Peyer's patch (tissue), 4 donors: ENCODE data around the gene GPR137B. TPM values are rescaled to one million over a fixed set of nuclear protein-coding genes. Genes with fewer than 3 reads are reported as not detected.

ENCODE experiments used
- DNase-seq, 3 donors: peaks; one replicate each; pipeline ENCODE4 v3.0.0-alpha.2; 2017 to 2019
- H3K27ac ChIP-seq, 4 donors: fragments of 200-600 bp; sonication (generic); one replicate each; pipeline ENCODE4 v1.5.1; 2016 to 2019
- H3K27me3 ChIP-seq, 2 donors: fragments of 200-600 bp; sonication (generic); one replicate each; pipeline ENCODE4 v1.5.1; 2019
- H3K36me3 ChIP-seq, 3 donors: fragments of 200-600 bp; sonication (generic); one replicate each; pipeline ENCODE4 v1.5.1; 2016 to 2019
- H3K4me1 ChIP-seq, 4 donors: fragments of 200-600 bp; sonication (generic); one replicate each; pipeline ENCODE4 v1.5.1; 2016 to 2019
- H3K4me3 ChIP-seq, 4 donors: fragments of 200-600 bp; sonication (generic); 1 replicate in 3 of 4; 2 replicates in 1 of 4; pipeline ENCODE4 v1.5.1; 2016 to 2019; ENCODE audit warnings: mild to moderate bottlenecking in 1 of 4
- H3K9me3 ChIP-seq, 4 donors: fragments of 200-600 bp; sonication (generic); one replicate each; pipeline ENCODE4 v1.5.1; 2016 to 2019; ENCODE audit warnings: mild to moderate bottlenecking in 1 of 4
- POLR2A ChIP-seq, 2 donors: fragments of 450-650 bp; IDR thresholded peaks; one replicate each; pipeline ENCODE4 v1.5.1; 2017; ENCODE audit warnings: antibody characterized with exemption in 2 of 2, mild to moderate bottlenecking in 2 of 2, moderate library complexity in 2 of 2
- total RNA-seq, 4 donors: library from RNA; depleted of rRNA; stranded (reverse); fragments of >200 nt; gene quantifications; one replicate each; pipeline ENCODE4 v1.1.0, GENCODE V29; 2016
- TF ChIP-seq, protein P1 (sequence below), 6 experiments: fragments of 450-650 bp in 4 of 6; fragments of 200-600 bp in 2 of 6; sonication (generic) in 1 of 6; IDR thresholded peaks; one replicate each; pipeline ENCODE4 v1.5.1; 2017 to 2019; ENCODE audit warnings: antibody characterized with exemption in 6 of 6, mild to moderate bottlenecking in 3 of 6, moderate library complexity in 1 of 6

Gene GPR137B
- total RNA-seq, 4 donors from 2014 or later: 13.4 to 37.1 (median 23.0) TPM

DNA sequence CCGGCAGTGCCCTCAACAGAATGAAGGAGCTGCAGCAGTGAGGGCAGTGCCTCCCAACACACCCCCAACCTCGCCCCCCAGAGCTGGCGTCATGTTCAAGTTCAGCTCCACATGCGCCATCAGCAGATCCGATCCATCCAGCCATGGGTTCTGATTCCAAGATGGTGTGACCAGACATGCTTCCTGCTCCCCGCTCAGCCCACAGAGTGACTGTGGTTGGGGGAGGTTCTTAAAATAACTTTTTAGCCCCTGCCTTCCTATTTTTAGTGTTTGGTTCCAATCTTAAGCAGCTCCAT, 30.1 kb upstream of the GPR137B start:
- H3K4me3 ChIP-seq: no peak overlapping the region
- no peak overlapping the region for H3K27ac ChIP-seq
- H3K36me3 ChIP-seq: no peaks in the 10 kb centered on the region
- TF ChIP-seq POLR2A (IDR thresholded peaks at IDR 0.05): no peak
- TF ChIP-seq, protein P1, sequence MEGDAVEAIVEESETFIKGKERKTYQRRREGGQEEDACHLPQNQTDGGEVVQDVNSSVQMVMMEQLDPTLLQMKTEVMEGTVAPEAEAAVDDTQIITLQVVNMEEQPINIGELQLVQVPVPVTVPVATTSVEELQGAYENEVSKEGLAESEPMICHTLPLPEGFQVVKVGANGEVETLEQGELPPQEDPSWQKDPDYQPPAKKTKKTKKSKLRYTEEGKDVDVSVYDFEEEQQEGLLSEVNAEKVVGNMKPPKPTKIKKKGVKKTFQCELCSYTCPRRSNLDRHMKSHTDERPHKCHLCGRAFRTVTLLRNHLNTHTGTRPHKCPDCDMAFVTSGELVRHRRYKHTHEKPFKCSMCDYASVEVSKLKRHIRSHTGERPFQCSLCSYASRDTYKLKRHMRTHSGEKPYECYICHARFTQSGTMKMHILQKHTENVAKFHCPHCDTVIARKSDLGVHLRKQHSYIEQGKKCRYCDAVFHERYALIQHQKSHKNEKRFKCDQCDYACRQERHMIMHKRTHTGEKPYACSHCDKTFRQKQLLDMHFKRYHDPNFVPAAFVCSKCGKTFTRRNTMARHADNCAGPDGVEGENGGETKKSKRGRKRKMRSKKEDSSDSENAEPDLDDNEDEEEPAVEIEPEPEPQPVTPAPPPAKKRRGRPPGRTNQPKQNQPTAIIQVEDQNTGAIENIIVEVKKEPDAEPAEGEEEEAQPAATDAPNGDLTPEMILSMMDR (IDR thresholded peaks at IDR 0.05): no peak
- DNase-seq: no peak
- H3K9me3 ChIP-seq: no peaks in the 10 kb centered on the region
- no peaks in the 10 kb centered on the region for H3K4me1 ChIP-seq
- H3K27me3 ChIP-seq: no peaks in the 10 kb centered on the region

- no peak for DNase-seq
- Histone ChIP-seq H3K4me3 (no peak overlapping the region), H3K27ac (no peak overlapping the region), H3K9me3 (no peaks in the 10 kb centered on the region), H3K27me3 (no peaks in the 10 kb centered on the region), H3K36me3 (no peaks in the 10 kb centered on the region), H3K4me1 (no peaks in the 10 kb centered on the region)
- no peak for TF ChIP-seq POLR2A (IDR thresholded peaks at IDR 0.05)
- TF ChIP-seq, protein P1 (IDR thresholded peaks at IDR 0.05): no peak
These were observed 28.9 kb upstream of the GPR137B start for GRCh38 chr1:236113324-236114032.

GRCh38 chr1:236114076-236114747, 28.1 kb upstream of the GPR137B start:
- Histone ChIP-seq H3K9me3 (no peaks in the 10 kb centered on the region), H3K4me1 (no peaks in the 10 kb centered on the region), H3K27me3 (no peaks in the 10 kb centered on the region), H3K36me3 (no peaks in the 10 kb centered on the region), H3K4me3 (no peak overlapping the region), H3K27ac (no peak overlapping the region)
- TF ChIP-seq, protein P1 (IDR thresholded peaks at IDR 0.05): no peak
- TF ChIP-seq POLR2A (IDR thresholded peaks at IDR 0.05): no peak
- DNase-seq: no peak

DNA sequence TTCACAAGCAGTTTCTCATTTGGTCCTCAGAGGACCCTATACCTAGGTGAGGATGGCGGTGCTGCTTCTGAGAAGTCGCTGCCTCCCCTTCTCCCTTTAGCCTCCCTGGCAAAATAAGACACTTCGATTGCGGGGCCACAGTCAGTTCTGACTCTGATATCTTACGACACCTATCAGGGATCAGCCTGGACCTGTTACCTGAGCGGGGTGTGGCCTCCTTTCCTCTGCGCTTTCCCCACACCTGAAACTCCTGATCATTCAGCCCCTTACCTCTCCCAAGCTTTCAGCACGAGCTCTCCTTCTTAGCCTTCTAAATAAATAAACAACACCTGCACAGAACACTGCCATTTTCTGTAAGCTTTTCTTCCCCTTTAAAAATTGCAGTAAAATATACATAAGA, 24.6 kb upstream of the GPR137B start:
- Histone ChIP-seq H3K9me3 (no peaks in the 10 kb centered on the region), H3K36me3 (no peaks in the 10 kb centered on the region), H3K4me3 (no peak overlapping the region), H3K27ac (no peak overlapping the region), H3K27me3 (no peaks in the 10 kb centered on the region), H3K4me1 (no peaks in the 10 kb centered on the region)
- TF ChIP-seq POLR2A (IDR thresholded peaks at IDR 0.05): no peak
- TF ChIP-seq, protein P1 (IDR thresholded peaks at IDR 0.05): no peak
- no peak for DNase-seq

DNA sequence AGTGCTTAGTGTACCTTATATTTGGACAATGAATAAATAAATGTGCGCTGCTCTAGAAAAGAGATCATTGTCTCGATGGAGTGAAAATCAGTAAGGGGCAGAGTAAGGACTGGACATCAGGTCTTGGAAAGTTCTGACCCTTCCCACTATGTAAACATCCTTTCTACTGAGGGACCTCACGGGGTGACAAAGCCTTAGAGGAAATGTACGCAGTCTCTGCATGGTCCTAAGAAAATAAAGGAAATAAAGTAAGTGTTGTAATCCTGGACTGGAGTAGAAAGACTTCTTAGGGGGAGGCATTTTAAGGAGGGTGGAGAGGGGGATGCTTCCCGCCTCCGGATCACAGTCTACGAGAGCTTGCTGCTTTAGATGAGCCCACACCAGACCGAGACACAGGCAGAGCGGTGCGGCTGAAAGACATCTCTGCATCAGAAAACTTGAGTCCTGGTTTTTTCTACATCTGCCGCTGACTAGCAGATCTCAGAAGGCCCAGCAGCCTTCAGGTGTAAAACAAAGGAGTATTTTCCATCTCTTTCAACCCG, 22.3 kb upstream of the GPR137B start:
- Histone ChIP-seq H3K27ac (no peak overlapping the region), H3K4me3 (no peak overlapping the region), H3K9me3 (no peaks in the 10 kb centered on the region), H3K36me3 (no peaks in the 10 kb centered on the region), H3K27me3 (no peaks in the 10 kb centered on the region), H3K4me1 (no peaks in the 10 kb centered on the region)
- TF ChIP-seq, protein P1 (IDR thresholded peaks at IDR 0.05): no peak
- no peak for TF ChIP-seq POLR2A (IDR thresholded peaks at IDR 0.05)
- DNase-seq: no peak
